Embryonic facial prominence (tissue), 1 donor: ENCODE data around the gene GRIK2.
"Not testable (repeated sequence)": the region's sequence is repeated elsewhere in the genome, so short reads cannot be mapped to it uniquely, and the experiment has no call there.

ENCODE experiments used
- DNase-seq: peaks from one replicate; pipeline ENCODE4 v3.0.0-alpha.2; 2016; ENCODE audit errors: extremely low spot score

Gene GRIK2

DNA sequence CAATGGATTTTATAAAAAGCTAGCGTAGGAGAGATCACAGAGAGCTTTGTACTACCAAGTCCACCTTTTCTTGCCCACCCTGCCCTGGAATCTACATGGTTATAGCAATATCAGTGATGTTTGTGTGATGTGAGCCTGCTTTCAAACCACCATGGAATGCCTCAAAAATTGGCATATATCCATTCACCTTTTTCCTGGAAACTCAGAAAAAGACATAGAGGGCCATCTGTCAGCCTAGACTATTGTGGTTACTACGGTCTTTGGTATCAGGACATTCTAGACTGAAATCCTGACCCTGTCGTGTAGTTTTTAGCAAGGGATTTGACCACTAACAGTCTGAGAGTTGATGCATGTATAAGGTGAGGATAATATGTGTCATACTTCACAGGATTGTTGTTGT is 239.6 kb downstream of the GRIK2 start:
- no peak for DNase-seq

DNA sequence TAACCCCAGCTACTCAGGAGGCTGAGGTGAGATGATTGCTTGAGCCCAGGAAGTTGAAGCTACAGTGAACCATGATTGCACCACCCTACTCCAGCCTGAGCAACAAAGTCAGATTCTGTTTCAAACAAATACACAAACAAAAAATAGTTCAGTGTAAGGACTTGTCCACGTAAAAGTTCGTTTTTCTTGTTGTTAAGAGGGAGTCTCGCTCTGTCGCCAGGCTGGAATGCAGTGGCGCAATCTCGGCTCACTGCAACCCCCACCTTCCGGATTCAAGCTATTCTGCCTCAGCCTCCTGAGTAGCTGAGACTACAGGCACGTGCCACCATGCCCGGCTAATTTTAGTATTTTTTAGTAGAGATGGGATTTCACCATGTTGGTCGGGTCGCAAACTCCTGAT is 245.4 kb downstream of the GRIK2 start:
- not testable (repeated sequence) for DNase-seq

DNA sequence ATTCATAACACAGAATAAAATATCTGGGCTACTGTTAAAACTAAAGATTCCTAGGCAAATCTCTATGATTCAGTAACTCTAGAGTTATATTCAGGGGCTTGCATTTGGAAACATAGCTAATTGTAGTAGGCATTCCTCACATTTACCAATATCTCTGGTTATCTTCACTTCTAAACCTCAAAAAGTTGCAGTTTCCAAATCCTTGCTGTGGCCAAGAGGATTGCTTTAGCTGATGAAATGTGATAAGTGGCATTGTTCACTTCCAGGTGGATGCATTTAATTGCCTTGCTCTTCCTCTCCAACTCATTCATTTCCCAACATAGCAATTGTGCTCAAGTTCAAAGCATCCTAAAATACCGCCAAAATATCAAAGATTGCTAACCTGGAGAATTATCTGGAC is 246.6 kb downstream of the GRIK2 start:
- DNase-seq = no peak

DNA sequence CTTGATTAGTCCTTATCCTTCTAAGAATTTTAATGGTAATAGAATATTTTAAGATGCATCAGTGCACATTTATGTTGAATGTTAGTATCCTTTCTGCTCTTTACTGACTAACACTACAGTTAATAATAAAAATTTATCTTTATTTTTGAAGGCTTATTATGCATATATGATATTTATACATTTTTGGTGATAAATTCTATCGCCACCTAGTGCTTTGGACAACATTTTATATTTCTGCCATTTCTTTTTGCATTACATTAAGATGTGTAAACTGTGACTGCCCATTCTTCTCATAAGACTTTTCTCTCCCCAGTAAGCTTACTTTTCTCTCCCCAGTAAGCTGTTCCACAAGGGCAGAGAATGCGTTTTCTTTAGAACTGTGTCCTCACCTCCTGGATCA is 252.3 kb downstream of the GRIK2 start:
- DNase-seq = no peak

DNA sequence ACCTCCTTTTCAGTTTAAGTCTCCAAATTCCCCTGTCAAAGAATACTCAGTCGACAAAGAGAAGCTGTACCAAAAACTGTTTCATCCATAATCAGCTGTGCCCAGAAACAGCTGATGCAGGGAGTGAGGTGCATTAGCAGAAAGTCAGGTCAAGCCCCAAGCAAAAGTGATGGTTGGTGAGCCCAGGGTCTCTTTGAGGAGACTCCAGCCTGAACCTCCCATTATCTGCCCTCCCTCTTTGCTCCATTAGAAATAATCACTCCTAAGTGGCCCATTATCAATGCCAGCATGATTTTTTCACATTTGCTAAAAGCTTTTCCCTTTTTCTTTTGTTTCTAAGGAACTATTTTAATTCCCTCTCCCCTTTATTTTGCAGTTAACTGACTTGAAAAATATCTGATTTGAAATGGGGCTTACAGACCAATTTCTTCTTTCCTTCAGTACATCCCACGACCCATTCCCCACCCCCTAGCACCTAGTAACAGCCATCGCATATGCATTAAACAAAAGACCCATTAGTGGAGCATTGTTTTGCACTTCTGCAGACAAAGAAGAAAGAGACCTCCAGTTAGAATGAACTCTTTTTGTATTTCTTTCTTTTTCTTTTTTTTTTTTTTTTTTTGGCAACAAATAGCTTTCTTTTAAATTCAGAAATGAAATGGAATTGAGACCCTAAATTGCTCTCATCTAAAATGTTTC is 257.0 kb downstream of the GRIK2 start:
- DNase-seq = no peak

DNA sequence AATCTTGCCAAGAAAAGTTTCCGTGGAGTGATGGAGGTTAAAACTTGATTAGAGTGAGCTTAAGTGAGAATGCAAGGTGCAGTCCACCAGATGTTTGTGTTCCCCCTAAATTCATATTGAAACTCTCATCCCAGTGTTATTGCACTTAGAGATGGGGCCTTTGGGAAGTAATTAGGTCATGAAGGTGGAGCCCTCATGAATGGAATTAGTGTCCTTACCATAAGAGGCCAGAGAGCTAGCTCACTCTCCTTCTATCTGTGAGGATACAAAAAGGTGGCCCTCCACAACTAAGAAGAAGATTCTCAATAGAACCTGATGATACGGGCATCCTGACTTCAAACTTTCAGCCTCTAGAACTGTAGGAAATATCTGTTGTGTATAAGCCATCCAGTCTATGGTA is 258.6 kb downstream of the GRIK2 start:
- DNase-seq = no peak

DNA sequence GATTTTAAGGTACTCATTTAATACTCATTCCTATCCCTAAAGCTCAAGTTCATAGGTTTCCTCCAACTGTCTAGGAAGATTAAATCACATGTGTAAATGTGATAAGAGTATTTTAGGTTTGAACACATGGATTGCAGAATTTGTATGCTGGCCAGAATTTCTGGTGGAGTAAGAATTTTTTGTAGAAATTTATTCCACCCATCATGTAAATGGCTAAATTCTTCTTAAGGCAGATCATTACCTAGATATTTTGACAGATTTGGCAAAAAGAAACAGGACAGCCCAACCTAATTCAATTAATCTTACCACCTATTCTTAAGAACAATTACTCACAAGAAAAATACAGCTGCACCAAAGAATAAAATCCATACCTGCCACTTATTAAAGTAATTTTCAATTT is 261.6 kb downstream of the GRIK2 start:
- no peak for DNase-seq

DNA sequence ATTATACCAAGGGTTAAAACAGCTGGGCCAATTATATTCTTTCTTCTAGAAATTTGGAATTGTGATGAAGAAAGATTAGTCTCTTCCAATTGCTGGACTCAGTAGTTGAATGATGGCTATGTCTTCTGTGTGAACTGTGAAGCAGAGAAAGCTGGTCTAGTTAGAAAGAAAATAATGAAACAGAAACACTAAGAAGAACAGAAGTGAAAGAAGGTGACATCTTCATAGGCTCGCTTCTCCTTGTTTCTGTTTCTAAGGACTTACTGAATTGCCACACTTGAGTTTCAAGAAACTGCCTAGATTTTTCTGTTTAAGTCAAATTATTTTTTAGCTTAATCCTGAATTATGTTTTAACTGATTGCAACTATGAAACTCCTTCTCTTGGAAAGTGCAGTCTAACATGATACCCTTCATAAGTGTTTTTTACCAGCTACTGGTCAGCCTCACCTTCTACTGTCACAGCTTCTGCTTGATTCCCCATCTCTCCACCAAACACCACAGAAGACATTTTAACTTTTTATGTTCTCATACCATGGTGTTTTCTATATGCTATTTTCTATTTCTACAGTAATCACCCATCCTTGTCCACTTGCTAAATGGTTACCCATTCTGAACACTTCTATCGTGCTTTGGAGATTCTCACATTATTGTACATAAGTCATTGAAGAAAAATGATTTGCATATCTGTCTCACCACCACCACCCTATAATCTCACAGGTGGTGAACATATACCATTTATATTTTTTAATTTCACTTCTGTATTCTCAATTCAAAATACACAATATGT is 268.8 kb downstream of the GRIK2 start:
- DNase-seq = no peak

DNA sequence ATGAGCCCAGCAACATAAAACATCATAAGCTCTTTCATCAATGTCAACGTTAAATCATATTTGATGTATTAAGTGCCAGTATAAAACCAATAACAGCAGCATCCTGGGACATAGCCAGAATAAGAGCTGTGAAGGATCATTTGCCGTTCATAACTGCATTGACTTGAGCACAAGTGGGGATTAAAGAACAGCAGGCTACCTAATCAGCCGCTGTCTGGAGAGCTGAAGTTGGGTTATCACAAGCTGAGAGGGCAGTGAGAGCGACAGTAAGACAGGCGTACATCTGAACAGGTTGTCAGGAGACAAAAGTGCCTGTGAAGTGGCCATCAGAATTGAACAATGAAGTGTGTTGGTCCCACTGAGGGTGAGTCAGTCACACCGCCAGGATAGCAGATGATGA is 269.6 kb downstream of the GRIK2 start:
- DNase-seq = no peak

DNA sequence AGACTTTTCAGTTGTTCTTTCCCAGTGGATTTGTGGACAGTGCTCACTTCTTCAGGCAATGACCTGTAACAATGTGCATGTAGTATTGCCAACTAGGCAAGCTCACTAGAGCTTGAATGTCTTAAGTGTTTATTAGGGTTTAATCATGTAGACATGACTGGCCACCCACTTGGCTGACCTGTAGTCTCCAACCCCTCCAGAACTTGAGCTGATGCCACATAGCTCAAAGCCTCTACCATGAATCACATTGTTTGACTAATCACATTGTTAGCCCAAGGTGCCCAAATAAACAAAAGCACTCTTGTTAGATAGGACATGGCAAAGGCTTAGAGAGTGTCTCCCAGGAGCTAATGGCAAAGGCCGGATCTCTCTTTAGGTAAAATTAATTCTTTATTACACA is 272.7 kb downstream of the GRIK2 start:
- DNase-seq = no peak

DNA sequence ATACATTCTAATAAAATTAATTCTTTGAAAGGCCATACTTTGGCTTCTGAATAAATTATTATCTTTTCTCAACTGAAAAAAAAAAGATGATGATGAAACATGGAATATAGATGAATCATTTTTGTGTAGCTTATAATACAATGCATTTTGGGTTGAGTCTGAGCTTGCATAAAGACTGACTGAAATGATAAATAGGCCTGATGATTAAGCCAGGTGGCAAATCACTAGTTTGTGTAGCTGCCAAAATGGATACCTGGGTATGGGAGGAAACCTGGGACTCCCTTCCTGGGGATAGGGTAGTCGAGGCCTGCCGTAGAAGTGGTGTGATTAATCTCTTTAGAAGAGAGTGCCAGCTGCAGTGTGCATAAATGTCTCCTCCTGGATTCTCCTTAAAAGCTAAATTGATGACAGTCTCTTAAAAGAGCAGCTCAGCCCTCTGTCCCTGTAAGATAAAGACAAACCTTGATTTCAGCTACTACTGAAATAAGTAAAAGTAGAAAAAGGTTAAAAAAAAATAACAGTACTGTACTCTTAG is 275.1 kb downstream of the GRIK2 start:
- no peak for DNase-seq

DNA sequence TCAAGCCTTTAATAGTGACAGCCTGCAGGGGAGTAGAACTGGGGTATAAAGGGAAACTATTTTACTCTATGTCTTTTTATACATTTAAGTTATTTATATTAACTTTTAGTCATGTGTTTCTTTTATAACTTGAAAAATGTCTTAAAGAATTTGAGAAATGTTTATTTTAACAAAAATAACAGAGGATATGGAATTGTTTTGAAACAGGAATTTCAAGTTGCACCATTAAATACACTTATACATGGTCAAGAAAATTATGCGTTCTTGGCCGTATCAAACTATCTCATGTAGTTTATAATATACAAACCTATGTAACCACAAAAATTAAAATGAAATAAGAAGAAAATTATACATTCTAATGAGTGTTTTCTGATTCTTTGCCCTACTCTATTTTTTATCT is 282.7 kb downstream of the GRIK2 start:
- DNase-seq = no peak

DNA sequence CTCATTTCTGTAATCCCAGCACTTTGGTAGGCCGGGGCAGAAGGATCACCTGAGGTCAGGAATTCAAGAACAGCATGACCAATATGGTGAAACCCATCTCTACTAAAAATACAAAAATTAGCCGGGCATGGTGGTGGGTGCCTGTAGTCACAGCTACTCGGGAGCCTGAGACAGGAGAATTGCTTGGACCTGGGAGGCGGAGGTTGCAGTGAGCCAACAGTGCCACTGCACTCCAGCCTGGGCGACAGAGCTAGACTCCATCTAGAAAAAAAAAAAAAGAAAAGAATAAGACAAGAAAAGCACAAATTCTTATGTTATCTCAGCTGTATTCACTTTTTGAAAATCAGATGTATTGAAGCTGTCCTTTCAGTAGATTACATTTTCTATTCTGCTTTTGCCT is 289.4 kb downstream of the GRIK2 start:
- no peak for DNase-seq

DNA sequence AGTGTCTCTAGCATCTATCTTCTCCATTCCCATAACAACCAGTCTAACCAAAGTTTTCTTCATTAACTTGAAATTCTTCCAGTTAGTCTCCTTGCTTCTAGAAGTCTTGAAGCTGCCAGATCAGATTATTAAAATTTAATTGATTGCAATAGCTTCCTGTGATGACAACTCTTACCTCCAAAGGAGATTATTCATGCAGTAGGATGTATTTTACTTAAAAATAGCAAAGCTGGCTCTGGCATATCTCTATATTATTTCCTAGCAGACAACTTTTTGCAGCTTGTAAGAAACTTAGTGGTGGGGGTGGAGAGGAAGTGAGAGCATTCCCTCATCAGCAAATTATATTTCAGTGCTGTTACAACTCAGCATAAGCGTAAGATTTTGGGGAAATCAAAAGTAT is 290.4 kb downstream of the GRIK2 start:
- DNase-seq = no peak

DNA sequence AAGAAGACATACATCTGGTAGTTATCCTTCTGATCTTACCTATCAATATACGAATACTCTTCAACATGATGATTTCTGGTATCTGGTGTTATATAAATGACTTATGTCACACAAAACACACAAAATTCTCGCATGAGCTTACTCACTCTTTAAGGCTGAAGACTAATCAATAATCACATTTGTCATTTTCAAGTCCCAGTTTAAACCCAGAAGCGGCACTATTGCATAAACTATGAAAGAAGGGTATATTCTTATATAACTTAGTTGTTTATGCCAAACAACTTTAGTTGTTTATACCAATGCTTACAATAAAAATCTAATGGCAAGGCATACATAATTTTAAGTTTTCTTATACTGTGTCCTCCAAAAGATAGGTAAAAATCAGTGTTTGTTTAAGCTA is 293.1 kb downstream of the GRIK2 start:
- no peak for DNase-seq

DNA sequence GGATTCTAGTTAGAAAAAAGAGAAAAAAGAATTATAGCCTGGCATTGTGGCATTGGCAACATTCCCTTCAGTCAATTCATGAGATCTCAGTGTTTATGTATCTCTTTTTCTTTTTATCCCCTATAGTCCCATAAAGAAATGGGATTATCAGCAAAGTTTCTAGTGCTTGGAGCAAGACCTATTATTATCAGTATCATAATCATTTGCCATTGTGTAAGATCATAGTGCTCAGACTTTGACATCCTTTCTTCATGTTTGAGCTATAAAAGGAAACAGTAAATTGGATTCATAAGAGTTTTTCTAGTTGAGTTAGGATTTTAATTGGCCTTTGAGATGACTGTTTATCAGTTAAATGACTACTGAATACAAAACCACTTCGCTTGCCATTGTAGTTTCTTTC is 295.6 kb downstream of the GRIK2 start:
- no peak for DNase-seq

DNA sequence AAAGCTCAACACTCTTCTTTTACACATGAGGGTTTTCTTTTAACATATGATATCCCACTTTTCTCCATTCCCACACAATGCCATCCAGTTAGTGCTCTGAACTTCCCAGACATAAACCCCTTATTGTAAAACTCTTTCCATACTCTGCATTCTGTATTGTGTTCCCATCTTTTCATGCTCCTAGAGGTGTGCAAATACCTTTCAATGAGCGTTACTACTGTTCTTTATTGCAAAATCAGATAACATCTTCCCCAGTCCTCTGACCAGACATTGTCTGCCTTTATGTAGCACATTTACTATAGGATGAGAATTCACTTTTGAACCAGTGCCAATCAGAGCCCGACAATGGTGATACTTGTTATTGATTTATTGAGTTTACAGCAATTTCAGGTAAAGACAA is 296.2 kb downstream of the GRIK2 start:
- DNase-seq = no peak

DNA sequence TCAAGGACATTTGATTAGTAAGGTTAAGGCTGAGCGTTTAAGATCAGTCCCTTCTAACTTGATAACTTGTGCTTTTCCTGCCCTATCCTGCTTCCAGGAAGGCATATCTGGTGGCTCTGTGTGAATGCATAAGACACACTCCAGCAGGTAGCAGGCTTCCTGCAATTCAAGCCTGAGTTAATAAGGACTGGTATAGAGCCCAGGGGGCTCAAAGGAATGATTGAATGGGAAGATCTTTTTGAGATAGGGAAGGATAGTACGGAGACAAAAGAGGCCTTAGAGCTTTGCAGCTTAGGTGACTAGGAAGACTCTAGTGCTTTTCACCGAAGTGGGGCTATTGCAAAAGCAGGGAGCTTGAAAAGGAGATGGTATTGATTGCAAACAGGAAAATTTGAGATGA is 307.1 kb downstream of the GRIK2 start:
- no peak for DNase-seq

DNA sequence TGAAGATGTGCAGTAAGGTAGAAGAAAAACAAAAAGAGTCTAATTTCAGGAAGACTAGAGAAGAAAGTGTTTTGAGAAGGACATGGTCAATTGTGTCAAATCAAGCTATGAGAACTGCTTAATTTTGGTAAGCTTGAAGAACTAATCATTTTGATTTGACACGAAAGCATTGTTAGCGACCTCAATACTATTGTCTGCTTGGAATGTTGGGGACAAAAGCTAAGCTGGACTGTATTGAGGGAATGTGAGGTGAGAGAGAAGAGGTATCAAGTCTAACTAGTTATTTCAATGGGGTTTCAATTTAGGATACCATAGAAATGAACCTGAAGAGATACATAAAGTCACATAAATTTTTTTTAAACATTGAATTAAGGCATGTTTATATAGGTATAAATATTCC is 309.8 kb downstream of the GRIK2 start:
- no peak for DNase-seq

DNA sequence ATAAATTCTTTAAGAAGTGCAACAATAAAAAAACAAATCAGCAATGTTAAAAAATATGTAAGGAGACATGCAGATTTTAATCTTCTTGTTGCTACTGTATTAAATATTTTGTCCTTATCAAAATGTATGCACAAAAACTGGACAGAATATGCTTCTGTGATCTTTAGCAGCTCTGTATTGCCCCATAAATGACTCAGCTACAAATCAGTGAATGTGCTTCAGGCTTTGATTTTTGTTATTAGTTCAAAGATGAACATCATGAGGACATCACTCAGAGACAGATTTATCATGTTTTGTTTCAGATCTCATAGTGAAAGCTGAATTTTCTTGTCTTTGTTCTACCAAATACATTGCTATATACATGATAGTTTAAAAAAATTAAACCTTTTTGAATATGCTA is 312.4 kb downstream of the GRIK2 start:
- no peak for DNase-seq

DNA sequence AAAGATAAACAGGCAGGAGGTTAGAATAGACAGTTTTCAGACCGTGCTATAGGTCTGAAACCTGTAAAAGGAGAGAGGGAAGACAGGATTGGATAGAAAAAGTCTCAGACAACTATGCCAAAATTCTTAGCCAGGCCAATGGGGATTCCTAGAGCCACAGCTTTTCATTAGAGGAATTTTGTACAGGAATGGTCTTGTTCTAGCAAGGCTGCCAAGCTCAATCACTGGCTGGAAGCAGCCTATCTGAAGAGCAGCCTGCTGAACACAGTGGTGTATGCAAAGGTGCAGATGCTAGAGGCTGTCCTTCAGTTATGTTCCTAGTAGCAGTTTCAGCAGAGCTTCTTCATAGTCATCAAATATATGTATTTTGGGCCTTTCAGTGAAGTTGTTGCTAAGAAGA is 313.1 kb downstream of the GRIK2 start:
- DNase-seq = no peak

DNA sequence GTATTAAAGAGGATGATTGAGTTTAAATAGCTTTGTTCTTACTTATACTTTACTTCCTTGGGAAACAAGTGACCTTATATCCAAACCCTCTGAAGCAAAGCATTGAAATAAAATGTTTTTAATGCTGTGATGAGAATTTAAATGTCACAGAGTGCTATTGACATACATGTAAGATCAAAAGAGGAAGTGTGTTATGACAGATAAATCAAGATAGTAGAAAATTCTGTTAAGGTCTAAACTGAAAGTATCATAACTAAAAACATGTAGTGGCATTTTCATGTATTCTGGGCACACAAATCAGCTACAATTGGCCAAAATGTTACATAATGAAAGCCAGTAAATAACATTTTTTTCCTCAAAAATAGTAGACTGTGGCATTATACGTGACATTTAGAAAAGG is 318.0 kb downstream of the GRIK2 start:
- no peak for DNase-seq

DNA sequence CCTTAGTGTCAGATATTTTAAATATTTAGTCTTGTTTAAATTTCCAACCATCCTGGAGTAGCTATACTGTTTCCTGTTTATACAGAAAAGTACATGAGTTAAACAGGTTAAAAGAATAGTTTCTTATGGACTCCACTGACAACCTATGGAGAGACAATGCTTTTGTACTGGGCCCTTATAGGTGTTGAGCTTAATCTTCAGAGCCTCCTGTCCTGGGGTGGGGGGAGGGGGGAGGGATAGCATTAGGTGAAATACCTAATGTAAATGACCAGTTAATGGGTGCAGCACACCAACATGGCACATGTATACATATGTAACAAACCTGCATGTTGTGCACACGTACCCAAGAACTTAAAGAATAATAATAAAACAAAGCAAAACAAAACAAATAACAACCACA is 322.9 kb downstream of the GRIK2 start:
- DNase-seq = no peak
